Naive thymus-derived CD4-positive, alpha-beta T cell (primary cell): ENCODE measurements around the gene TIGD1. TPM values are rescaled to one million over a fixed set of nuclear protein-coding genes. Genes with fewer than 3 reads are reported as not detected.

Experiments used
- ATAC-seq: fragments of 150-1000 bp; cut with Tn5 transposase; 2 replicates; pipeline ENCODE4 v1.10.0; 2021; ENCODE audit warnings: mild to moderate bottlenecking, moderate library complexity
- CTCF ChIA-PET: fragments of 350-600 bp; sonication (Branson Sonifier 250); formaldehyde crosslinking; loops from one replicate; lab custom pipeline; 2021; ENCODE audit warnings: antibody characterized with exemption; lab: Charles Lee
- POLR2A ChIA-PET: fragments of 350-600 bp; sonication (Branson Sonifier 250); formaldehyde crosslinking; loops from one replicate; lab custom pipeline; 2021; ENCODE audit warnings: antibody characterized with exemption, inconsistent platforms; lab: Charles Lee
- DNase-seq, 9 donors: peaks; one replicate each; pipeline versions ENCODE4 v3.0.0 to v3.0.0-alpha.2; 2020 to 2022; ENCODE audit warnings: mixed read lengths in 1 of 9
- H3K27ac ChIP-seq: one replicate; pipeline ENCODE4 v1.7.0; 2013; ENCODE audit warnings: mild to moderate bottlenecking, low read depth, low read length, moderate library complexity
- H3K27me3 ChIP-seq, 2 donors: one replicate each; pipeline ENCODE4 v1.7.0; 2013; ENCODE audit warnings: low read length in 2 of 2, mild to moderate bottlenecking in 2 of 2, moderate library complexity in 2 of 2; ENCODE audit not compliant: control insufficient read depth in 2 of 2, insufficient read depth in 2 of 2
- H3K36me3 ChIP-seq, 3 experiments: 1 replicate in 2 of 3; 2 replicates in 1 of 3; pipeline ENCODE4 v1.7.0; 2013; ENCODE audit warnings: low read length in 3 of 3, mild to moderate bottlenecking in 3 of 3, moderate library complexity in 1 of 3; ENCODE audit not compliant: insufficient read depth in 3 of 3, control insufficient read depth in 2 of 3
- H3K4me1 ChIP-seq, 2 donors: one replicate each; pipeline ENCODE4 v1.7.0; 2013; ENCODE audit warnings: low read length in 2 of 2, mild to moderate bottlenecking in 2 of 2, moderate library complexity in 1 of 2; ENCODE audit not compliant: control insufficient read depth in 2 of 2, insufficient read depth in 2 of 2
- H3K4me3 ChIP-seq: 2 replicates; pipeline ENCODE4 v1.7.0; 2013; ENCODE audit warnings: mild to moderate bottlenecking, low read length
- H3K9me3 ChIP-seq, 3 experiments: 1 replicate in 2 of 3; 2 replicates in 1 of 3; pipeline ENCODE4 v1.7.0; 2013; ENCODE audit warnings: low read length in 3 of 3; ENCODE audit not compliant: control insufficient read depth in 2 of 3
- H3K27ac Mint-ChIP-seq, 9 donors: one replicate each; pipeline ENCODE4 v1.8.0; 2020 to 2022; ENCODE audit warnings: mixed read lengths in 9 of 9, mild to moderate bottlenecking in 8 of 9, moderate library complexity in 5 of 9, inconsistent platforms in 2 of 9
- H3K27me3 Mint-ChIP-seq, 5 donors: one replicate each; pipeline ENCODE4 v1.8.0; 2021 to 2022; ENCODE audit warnings: mixed read lengths in 5 of 5, mild to moderate bottlenecking in 1 of 5
- H3K36me3 Mint-ChIP-seq, 5 donors: one replicate each; pipeline ENCODE4 v1.8.0; 2020 to 2022; ENCODE audit warnings: mixed read lengths in 5 of 5, mild to moderate bottlenecking in 3 of 5, inconsistent platforms in 1 of 5
- H3K4me1 Mint-ChIP-seq, 7 donors: one replicate each; pipeline ENCODE4 v1.8.0; 2020 to 2022; ENCODE audit warnings: mixed read lengths in 7 of 7, mild to moderate bottlenecking in 3 of 7, inconsistent platforms in 1 of 7
- H3K4me3 Mint-ChIP-seq, 10 donors: one replicate each; pipeline ENCODE4 v1.8.0; 2020 to 2022; ENCODE audit warnings: mild to moderate bottlenecking in 10 of 10, mixed read lengths in 10 of 10, moderate library complexity in 6 of 10, inconsistent platforms in 2 of 10
- H3K9me3 Mint-ChIP-seq, 11 donors: one replicate each; pipeline ENCODE4 v1.8.0; 2020 to 2022; ENCODE audit warnings: mixed read lengths in 11 of 11, mild to moderate bottlenecking in 4 of 11, inconsistent platforms in 1 of 11, moderate library complexity in 1 of 11
- intact Hi-C, 2 donors: fragments of 100-400 bp; cut with micrococcal nuclease; formaldehyde crosslinking; loops; one replicate each; pipeline ENCODE4 v1.15.1; 2023
- polyA plus RNA-seq, 2 donors: library from polyadenylated mRNA; unstranded; fragments of 300-500 nt; fragmentation: Illumina TruSeq; gene quantifications; one replicate each; pipeline ENCODE4 v1.2.3, GENCODE V29; 2021
- total RNA-seq, 6 experiments: library from RNA in 5 of 6; stranded (reverse) in 5 of 6; gene quantifications; 1 replicate in 5 of 6; 2 replicates in 1 of 6; pipeline ENCODE4 v1.2.3 and lab custom pipeline; 2021 to 2026

Gene TIGD1
- total and polyA plus RNA-seq, 7 experiments from 2014 or later = 9.7 to 23.8 (median 19.3) TPM

- CTCF ChIA-PET = no interaction called here
- Histone ChIP-seq H3K27me3 (no peaks in the 10 kb centered on the region), H3K27ac (no peak overlapping the region), H3K9me3 (peaks cover 0 to 4% (median 0%) of the 10 kb centered on the region in 3 experiments), H3K4me1 (no peaks in the 10 kb centered on the region), H3K4me3 (no peak overlapping the region), H3K36me3 (peaks cover 0 to 58% (median 11%) of the 10 kb centered on the region in 3 experiments)
- intact Hi-C loops = no loop called here
- no peak for DNase-seq
- Mint-ChIP-seq H3K4me1 (peaks cover 0 to 15% (median 0%) of the 10 kb centered on the region in 7 donors), H3K36me3 (peaks cover 23 to 77% (median 55%) of the 10 kb centered on the region in 5 donors), H3K9me3 (peaks cover 0 to 21% (median 0%) of the 10 kb centered on the region in 11 donors), H3K27ac (no peak overlapping the region), H3K4me3 (no peak overlapping the region), H3K27me3 (no peaks in the 10 kb centered on the region)
- no peak for ATAC-seq
- POLR2A ChIA-PET = no interaction called here
These were observed 30.3 kb upstream of the TIGD1 start for GRCh38 chr2:232580648-232580981.

GRCh38 chr2:232578626-232579025, 28.3 kb upstream of the TIGD1 start:
- no peak for DNase-seq
- Mint-ChIP-seq H3K36me3 (peaks cover 30 to 79% (median 56%) of the 10 kb centered on the region in 5 donors), H3K9me3 (peaks cover 0 to 15% (median 0%) of the 10 kb centered on the region in 11 donors)

GRCh38 chr2:232577841-232578240, 27.5 kb upstream of the TIGD1 start:
- no peak for ATAC-seq
- intact Hi-C loops = no loop called here

More at GRCh38 chr2:232578626-232579025, 28.3 kb upstream of the TIGD1 start:
- intact Hi-C loops = no loop called here
- ChIA-PET CTCF (no interaction called here), POLR2A (no interaction called here)
- no peaks in the 10 kb centered on the region for H3K27me3 Mint-ChIP-seq
- Histone ChIP-seq H3K4me3 (no peak overlapping the region), H3K27ac (no peak overlapping the region), H3K4me1 (no peaks in the 10 kb centered on the region), H3K36me3 (peaks cover 9 to 68% (median 15%) of the 10 kb centered on the region in 3 experiments), H3K27me3 (no peaks in the 10 kb centered on the region), H3K9me3 (peaks cover 0 to 4% (median 0%) of the 10 kb centered on the region in 3 experiments)
- no peak overlapping the region for H3K4me3 Mint-ChIP-seq
- H3K27ac Mint-ChIP-seq = no peak overlapping the region
- H3K4me1 Mint-ChIP-seq = peaks cover 0 to 15% (median 0%) of the 10 kb centered on the region in 7 donors
- ATAC-seq = no peak

GRCh38 chr2:232576995-232577394, 26.6 kb upstream of the TIGD1 start:
- Mint-ChIP-seq H3K9me3 (no peaks in the 10 kb centered on the region), H3K4me3 (no peak overlapping the region), H3K4me1 (peaks cover 0 to 15% (median 0%) of the 10 kb centered on the region in 7 donors), H3K27ac (no peak overlapping the region), H3K36me3 (peaks cover 22 to 71% (median 40%) of the 10 kb centered on the region in 5 donors), H3K27me3 (no peaks in the 10 kb centered on the region)
- ChIA-PET POLR2A (interaction anchor here (0.6 kb wide), 1 partner anchor 738 kb away, joined by 3 read pairs; no protein-coding TSS in a partner anchor), CTCF (interaction anchor here (0.6 kb wide), 1 partner anchor 29 kb away, joined by 3 read pairs; no protein-coding TSS in a partner anchor)
- Histone ChIP-seq H3K4me3 (no peak overlapping the region), H3K4me1 (no peaks in the 10 kb centered on the region), H3K9me3 (no peaks in the 10 kb centered on the region), H3K27ac (no peak overlapping the region), H3K36me3 (peaks cover 9 to 68% (median 10%) of the 10 kb centered on the region in 3 experiments), H3K27me3 (no peaks in the 10 kb centered on the region)
- intact Hi-C loops = no loop called here
- no peak for ATAC-seq
- no peak for DNase-seq

More at GRCh38 chr2:232577841-232578240, 27.5 kb upstream of the TIGD1 start:
- H3K27me3 ChIP-seq = no peaks in the 10 kb centered on the region
- DNase-seq = no peak
- CTCF ChIA-PET = interaction anchor here (0.6 kb wide), 1 partner anchor 28 kb away, joined by 3 read pairs; no protein-coding TSS in a partner anchor
- Mint-ChIP-seq H3K9me3 (peaks cover 0 to 7% (median 0%) of the 10 kb centered on the region in 11 donors), H3K4me1 (peaks cover 0 to 15% (median 0%) of the 10 kb centered on the region in 7 donors), H3K36me3 (peaks cover 30 to 73% (median 49%) of the 10 kb centered on the region in 5 donors), H3K4me3 (no peak overlapping the region), H3K27me3 (no peaks in the 10 kb centered on the region), H3K27ac (no peak overlapping the region)
- H3K4me1 ChIP-seq = no peaks in the 10 kb centered on the region
- POLR2A ChIA-PET = no interaction called here
- H3K9me3 ChIP-seq = no peaks in the 10 kb centered on the region
- peaks cover 9 to 68% (median 15%) of the 10 kb centered on the region in 3 experiments for H3K36me3 ChIP-seq
- no peak overlapping the region for H3K27ac ChIP-seq
- no peak overlapping the region for H3K4me3 ChIP-seq

- no peaks in the 10 kb centered on the region for H3K9me3 ChIP-seq
- peaks cover 4 to 64% (median 9%) of the 10 kb centered on the region in 3 experiments for H3K36me3 ChIP-seq
- Mint-ChIP-seq H3K27ac (no peak overlapping the region), H3K4me1 (peaks cover 0 to 6% (median 0%) of the 10 kb centered on the region in 7 donors), H3K36me3 (peaks cover 8 to 64% (median 27%) of the 10 kb centered on the region in 5 donors), H3K9me3 (no peaks in the 10 kb centered on the region), H3K27me3 (no peaks in the 10 kb centered on the region), H3K4me3 (no peak overlapping the region)
- H3K4me1 ChIP-seq = no peaks in the 10 kb centered on the region
- DNase-seq (no peak), ATAC-seq (no peak)
- ChIA-PET CTCF (interaction anchor here (0.6 kb wide), 1 partner anchor 31 kb away, joined by 5 read pairs; no protein-coding TSS in a partner anchor), POLR2A (no interaction called here)
- intact Hi-C loops = no loop called here
- no peak overlapping the region for H3K4me3 ChIP-seq
- no peak overlapping the region for H3K27ac ChIP-seq
- H3K27me3 ChIP-seq = no peaks in the 10 kb centered on the region
These were observed 25.0 kb upstream of the TIGD1 start for GRCh38 chr2:232575404-232575746.

GRCh38 chr2:232574674-232575403, 24.5 kb upstream of the TIGD1 start:
- H3K27me3 Mint-ChIP-seq = no peaks in the 10 kb centered on the region
- no peaks in the 10 kb centered on the region for H3K9me3 ChIP-seq
- no peaks in the 10 kb centered on the region for H3K27me3 ChIP-seq
- H3K4me3 Mint-ChIP-seq = no peak overlapping the region
- CTCF ChIA-PET = interaction anchor here (0.6 kb wide), 1 partner anchor 32 kb away, joined by 5 read pairs; no protein-coding TSS in a partner anchor
- peaks cover 4 to 65% (median 9%) of the 10 kb centered on the region in 3 experiments for H3K36me3 ChIP-seq
- H3K27ac Mint-ChIP-seq = no peak overlapping the region
- H3K4me1 Mint-ChIP-seq = peaks cover 0 to under 1% (median 0%) of the 10 kb centered on the region in 7 donors
- intact Hi-C loops = no loop called here
- POLR2A ChIA-PET = no interaction called here
- H3K36me3 Mint-ChIP-seq = peaks cover 7 to 65% (median 28%) of the 10 kb centered on the region in 5 donors
- no peaks in the 10 kb centered on the region for H3K4me1 ChIP-seq
- H3K4me3 ChIP-seq = no peak overlapping the region
- no peak overlapping the region for H3K27ac ChIP-seq
- no peaks in the 10 kb centered on the region for H3K9me3 Mint-ChIP-seq
- ATAC-seq (no peak), DNase-seq (no peak)
